GM12801 (cell line): Measurements from ENCODE around the gene TTYH3.

ENCODE experiments used
- CTCF ChIP-seq: IDR thresholded peaks from one replicate; pipeline ENCODE4 v1.5.1; 2011; ENCODE audit warnings: control low read depth; ENCODE audit not compliant: insufficient read length; ENCODE audit errors: extremely low read depth

TTYH3 gene

GRCh38 chr7:2692543-2692942 lies 60.8 kb downstream of the TTYH3 start:
- no peak for TF ChIP-seq CTCF

DNA sequence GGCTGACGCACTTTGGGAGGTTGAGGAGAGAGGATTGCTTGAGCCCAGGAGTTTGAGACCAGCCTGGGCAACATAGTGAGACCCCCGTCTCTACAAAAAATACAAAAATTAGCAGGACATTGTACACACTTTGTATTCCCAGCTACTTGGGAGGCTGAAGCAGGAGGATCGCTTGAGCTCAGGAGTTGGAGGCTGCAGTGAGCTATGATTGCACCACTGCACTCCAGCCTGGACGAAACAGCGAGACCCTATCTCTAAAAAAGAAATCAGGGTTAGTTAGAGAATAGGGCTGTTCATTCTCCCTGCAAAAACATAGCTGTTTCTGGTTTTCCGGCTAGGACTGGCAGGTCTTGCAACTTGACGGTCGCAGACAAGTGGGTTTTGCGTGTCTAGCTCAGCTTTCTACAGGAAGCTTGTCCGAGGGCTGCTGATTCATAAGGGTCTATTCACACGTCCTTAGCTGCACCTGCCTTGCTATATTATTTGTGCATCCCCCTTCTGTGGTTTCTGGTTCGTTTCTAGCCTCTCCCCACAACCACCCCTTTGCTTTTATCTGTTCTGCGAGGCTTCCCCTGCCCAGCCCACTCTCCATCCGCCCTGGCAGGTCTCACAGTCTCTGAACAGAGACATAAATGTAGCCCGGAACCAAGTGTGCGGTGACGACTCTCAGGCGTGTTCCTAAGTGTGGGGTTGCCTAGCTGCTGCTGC lies 66.9 kb downstream of the TTYH3 start:
- TF ChIP-seq CTCF = no peak

DNA sequence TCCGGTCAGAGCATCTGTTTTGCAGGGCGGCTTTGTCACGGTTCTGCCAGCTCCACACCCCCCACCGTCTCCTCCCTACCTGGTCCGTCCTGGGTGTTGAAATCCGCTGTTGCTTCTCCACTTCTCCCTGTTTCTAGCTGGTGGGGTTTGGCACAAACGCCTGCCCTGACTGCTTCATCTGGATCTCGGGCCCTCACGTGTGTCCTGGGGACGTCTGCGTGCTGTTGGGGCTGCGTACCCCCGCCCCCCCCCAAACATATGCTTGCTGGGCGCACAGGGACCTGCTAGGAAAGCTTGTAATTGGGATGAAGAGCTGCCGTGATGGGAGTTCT lies 67.5 kb downstream of the TTYH3 start:
- no peak for TF ChIP-seq CTCF

- TF ChIP-seq CTCF = no peak
These were observed 68.5 kb downstream of the TTYH3 start for GRCh38 chr7:2700141-2700850.

DNA sequence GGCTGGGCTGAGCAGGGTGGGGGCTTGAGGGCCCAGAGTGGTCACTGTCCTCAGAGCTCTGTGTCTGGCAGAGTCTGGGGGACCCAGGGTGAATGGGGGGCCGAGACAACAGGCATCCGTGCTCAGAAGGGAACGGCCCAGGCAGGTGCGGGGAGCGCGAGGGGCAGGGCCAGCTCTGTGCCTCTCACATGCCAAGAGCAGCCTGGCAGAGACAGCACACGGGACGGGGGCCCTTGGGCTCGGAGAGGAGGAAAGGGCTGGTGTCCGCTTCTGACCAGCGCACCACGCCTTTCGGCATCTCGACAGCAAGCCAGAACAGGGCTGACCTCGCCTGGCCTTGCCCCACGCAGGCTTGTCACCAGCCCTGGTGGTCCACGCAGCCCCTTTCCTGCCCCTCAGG lies 69.6 kb downstream of the TTYH3 start:
- no peak for TF ChIP-seq CTCF

DNA sequence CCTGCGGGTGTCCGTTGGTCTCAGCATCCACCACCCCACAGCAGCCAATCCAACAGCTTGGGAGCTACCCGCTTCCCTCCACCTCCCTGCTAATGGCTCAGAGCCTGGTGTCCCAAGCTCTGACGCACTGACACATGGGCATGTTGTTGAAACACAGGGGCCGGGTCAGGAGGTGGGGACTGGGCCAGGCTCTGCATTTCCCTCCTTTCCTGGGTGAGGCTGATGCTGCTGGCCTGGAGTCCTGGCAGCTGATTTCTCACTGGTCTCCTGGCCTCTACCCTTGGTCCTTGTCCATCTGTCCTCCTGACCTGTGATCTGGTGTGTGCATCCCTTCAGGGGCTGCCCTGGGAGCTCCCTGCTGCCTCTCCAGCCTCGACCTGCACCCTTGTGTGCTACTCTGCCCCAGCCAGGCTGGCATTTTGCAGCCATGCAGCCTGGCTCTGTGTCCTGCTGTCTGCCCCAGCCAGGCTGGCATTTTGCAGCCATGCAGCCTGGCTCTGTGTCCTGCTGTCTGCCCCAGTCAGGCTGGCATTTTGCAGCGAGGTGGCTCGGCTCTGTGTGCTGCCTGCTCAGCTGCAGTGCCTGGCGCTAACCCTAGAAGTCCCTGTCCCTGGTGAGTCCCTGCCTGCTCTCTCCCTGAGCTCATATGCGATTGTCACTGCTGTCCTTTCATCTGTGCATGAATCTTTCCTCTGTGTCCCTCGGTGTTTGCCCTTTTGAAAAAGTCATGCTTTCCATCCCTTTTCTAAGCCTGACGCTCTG lies 70.2 kb downstream of the TTYH3 start:
- no peak for TF ChIP-seq CTCF

DNA sequence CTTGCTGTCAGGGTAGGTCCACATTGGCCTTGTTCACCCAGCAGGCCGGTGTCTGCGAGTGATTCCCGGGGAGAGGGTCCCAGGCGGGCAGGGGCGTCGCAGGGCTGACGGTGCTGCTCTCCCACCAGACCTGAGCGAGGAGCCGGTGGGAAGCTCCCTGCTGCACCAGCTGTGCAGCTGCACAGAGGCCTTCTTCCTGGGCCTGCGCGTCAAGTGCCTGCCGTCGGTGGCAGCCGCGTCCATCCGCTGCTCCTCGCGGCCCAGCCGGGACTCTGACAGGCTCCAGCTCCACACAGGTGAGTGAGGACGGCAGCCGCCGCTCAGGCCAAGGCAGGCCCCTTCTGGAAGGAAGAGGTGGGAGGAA lies 70.8 kb downstream of the TTYH3 start:
- no peak for TF ChIP-seq CTCF
